Limb (tissue), 2 donors: ENCODE measurements around the gene TBX15.

Experiments used
- DNase-seq, 2 donors: peaks; one replicate each; pipeline ENCODE4 v3.0.0-alpha.2; 2016; ENCODE audit errors: extremely low spot score in 2 of 2

TBX15 gene

GRCh38 chr1:119002028-119002686 lies 14.0 kb upstream of the TBX15 start:
- DNase-seq = peak in 1 of 2 donors; percentile 42

GRCh38 chr1:119001181-119002027 lies 13.3 kb upstream of the TBX15 start:
- peak in 1 of 2 donors; percentile 67 for DNase-seq

- DNase-seq = peak in 1 of 2 donors; percentile 66
Measured at GRCh38 chr1:119000371-119001180, 12.4 kb upstream of the TBX15 start.

- DNase-seq = peak in 1 of 2 donors; percentile 45
Measured at GRCh38 chr1:118999348-119000071, 11.4 kb upstream of the TBX15 start.

GRCh38 chr1:118998171-118998570 lies 10.0 kb upstream of the TBX15 start:
- no peak for DNase-seq

GRCh38 chr1:118997225-118997624 lies 9.1 kb upstream of the TBX15 start:
- DNase-seq = peak in 1 of 2 donors; percentile 27

GRCh38 chr1:118995312-118996016 lies 7.3 kb upstream of the TBX15 start:
- no peak for DNase-seq

GRCh38 chr1:118993700-118994026 lies 5.5 kb upstream of the TBX15 start:
- no peak for DNase-seq

GRCh38 chr1:118992868-118993699 lies 4.9 kb upstream of the TBX15 start:
- no peak for DNase-seq

GRCh38 chr1:118992237-118992825 lies 4.2 kb upstream of the TBX15 start:
- DNase-seq = no peak

GRCh38 chr1:118991448-118991847 lies 3.3 kb upstream of the TBX15 start:
- DNase-seq = no peak

- DNase-seq = no peak
Measured at GRCh38 chr1:118990513-118991152, 2.5 kb upstream of the TBX15 start.

- DNase-seq = no peak
Measured at GRCh38 chr1:118989878-118990378, 1.8 kb upstream of the TBX15 start.

- peak in 1 of 2 donors; percentile 69 for DNase-seq
Measured at GRCh38 chr1:118989006-118989815, 1.1 kb upstream of the TBX15 start.

- peak in 1 of 2 donors; percentile 79 for DNase-seq
Measured at GRCh38 chr1:118987468-118988185, 516 bp downstream of the TBX15 start.

GRCh38 chr1:118986555-118987467 lies 1.3 kb downstream of the TBX15 start:
- DNase-seq = peak in 1 of 2 donors; percentile 72
